H1 (cell line): ENCODE data around the gene EFCAB6. TPM values are rescaled to one million over a fixed set of nuclear protein-coding genes. Genes with fewer than 3 reads are reported as not detected.

Experiments
- CTCF ChIA-PET: fragments of 300-600 bp; sonication (Branson Sonifier 250); formaldehyde crosslinking; loops from one replicate; lab custom pipeline; 2021; ENCODE audit not compliant: partially characterized antibody; lab: Charles Lee
- POLR2A ChIA-PET: fragments of 300-600 bp; sonication (Branson Sonifier 250); formaldehyde crosslinking; loops from one replicate; lab custom pipeline; 2021; ENCODE audit warnings: inconsistent platforms; ENCODE audit not compliant: partially characterized antibody; lab: Charles Lee
- DNase-seq, 2 experiments: peaks; one replicate each; pipeline versions ENCODE4 v3.0.0 to v3.0.0-alpha.2; 2010 to 2022; ENCODE audit warnings: low spot score in 2 of 2, low read depth in 1 of 2, mixed read lengths in 1 of 2
- FAIRE-seq: peaks from 2 replicates; lab custom pipeline; 2011; peaks lifted over from hg19 to GRCh38; lab: Jason Lieb, UNC
- H2AFZ ChIP-seq: 2 replicates; pipeline ENCODE4 v1.8.1; 2012; ENCODE audit warnings: low read length, inconsistent platforms
- H2AK5ac ChIP-seq: 2 replicates; pipeline ENCODE4 v1.6.1; 2013; ENCODE audit warnings: low read depth, low read length
- H2BK120ac ChIP-seq: replicated peaks from 2 replicates; pipeline ENCODE3; 2013; ENCODE audit warnings: low read depth, low read length, inconsistent platforms
- H2BK12ac ChIP-seq: 2 replicates; pipeline ENCODE4 v1.6.1; 2013; ENCODE audit warnings: low read depth, low read length
- H2BK15ac ChIP-seq: 2 replicates; pipeline ENCODE4 v1.6.1; 2013; ENCODE audit warnings: low read length
- H2BK20ac ChIP-seq: 2 replicates; pipeline ENCODE4 v1.6.1; 2013; ENCODE audit warnings: low read length
- H2BK5ac ChIP-seq: 2 replicates; pipeline ENCODE4 v1.6.1; 2013; ENCODE audit warnings: low read depth, low read length
- H3K14ac ChIP-seq: 2 replicates; pipeline ENCODE4 v1.6.1; 2013; ENCODE audit warnings: inconsistent platforms; ENCODE audit not compliant: insufficient read length
- H3K18ac ChIP-seq: 2 replicates; pipeline ENCODE4 v1.6.1; 2013; ENCODE audit warnings: low read length; ENCODE audit errors: extremely low read depth
- H3K23ac ChIP-seq: 2 replicates; pipeline ENCODE4 v1.6.1; 2013; ENCODE audit warnings: inconsistent platforms; ENCODE audit not compliant: insufficient read length
- H3K23me2 ChIP-seq: 2 replicates; pipeline ENCODE4 v1.6.1; 2013; ENCODE audit warnings: low read depth, low read length
- H3K27ac ChIP-seq: 2 replicates; pipeline ENCODE4 v1.6.1; 2011; ENCODE audit warnings: low read depth, low read length, inconsistent platforms
- H3K27me3 ChIP-seq, 4 experiments: replicated peaks in 1 of 4; 1 replicate in 1 of 4; 2 replicates in 3 of 4; pipeline versions ENCODE4 v1.6.1 to v1.8.1; 2011 to 2013; ENCODE audit warnings: low read length in 3 of 4, mild to moderate bottlenecking in 3 of 4, inconsistent platforms in 2 of 4, mixed read lengths in 2 of 4, moderate library complexity in 1 of 4; ENCODE audit not compliant: control insufficient read depth in 3 of 4, insufficient read depth in 3 of 4; ENCODE audit errors: extremely low read depth in 1 of 4
- H3K36me3 ChIP-seq, 4 experiments: 2 replicates each; pipeline versions ENCODE4 v1.6.1 to v1.8.1; 2011 to 2013; ENCODE audit warnings: mild to moderate bottlenecking in 4 of 4, low read length in 3 of 4, moderate library complexity in 2 of 4, control low read depth in 1 of 4, inconsistent platforms in 1 of 4; ENCODE audit not compliant: insufficient read depth in 4 of 4, control insufficient read depth in 2 of 4
- H3K4ac ChIP-seq: replicated peaks from 2 replicates; pipeline ENCODE3; 2013; ENCODE audit warnings: low read length, low read depth, mixed read lengths, inconsistent platforms; ENCODE audit not compliant: insufficient read length
- H3K4me1 ChIP-seq, 4 experiments: replicated peaks in 1 of 4; 1 replicate in 1 of 4; 2 replicates in 3 of 4; pipeline versions ENCODE4 v1.6.1 to v1.8.1; 2011 to 2013; ENCODE audit warnings: low read length in 3 of 4, inconsistent platforms in 2 of 4, mixed read lengths in 1 of 4; ENCODE audit not compliant: insufficient read depth in 4 of 4, control insufficient read depth in 3 of 4
- H3K4me2 ChIP-seq, 2 experiments: 2 replicates each; pipeline versions ENCODE4 v1.6.1 to v1.8.1; 2011 to 2013; ENCODE audit warnings: low read depth in 2 of 2, low read length in 2 of 2, control low read depth in 1 of 2, inconsistent platforms in 1 of 2, mild to moderate bottlenecking in 1 of 2; ENCODE audit not compliant: insufficient read depth in 1 of 2
- H3K4me3 ChIP-seq, 4 experiments: fragments of 200-600, 300-600 bp in 1 of 4; sonication (generic), shearing (Covaris generic), sonication (Bioruptor Twin) in 1 of 4; 2 replicates each; pipeline versions ENCODE4 v1.5.1 to v1.8.1; 2011 to 2016; ENCODE audit warnings: low read length in 4 of 4, low read depth in 3 of 4, control low read depth in 2 of 4, inconsistent platforms in 2 of 4, mild to moderate bottlenecking in 2 of 4, mixed read lengths in 1 of 4, moderate library complexity in 1 of 4; ENCODE audit not compliant: insufficient read depth in 2 of 4; ENCODE audit errors: extremely low read depth in 1 of 4
- H3K56ac ChIP-seq: replicated peaks from 2 replicates; pipeline ENCODE3; 2013; ENCODE audit warnings: low read depth, mild to moderate bottlenecking, mixed read lengths, low read length, inconsistent platforms; ENCODE audit not compliant: insufficient read length
- H3K79me1 ChIP-seq: 2 replicates; pipeline ENCODE4 v1.6.1; 2013; ENCODE audit warnings: low read depth, low read length, control low read depth
- H3K79me2 ChIP-seq, 2 experiments: 2 replicates each; pipeline versions ENCODE4 v1.6.1 to v1.8.1; 2012 to 2013; ENCODE audit warnings: low read length in 2 of 2, mild to moderate bottlenecking in 2 of 2, inconsistent platforms in 1 of 2; ENCODE audit not compliant: insufficient read depth in 2 of 2, control insufficient read depth in 1 of 2
- H3K9ac ChIP-seq, 4 experiments: replicated peaks in 1 of 4; 1 replicate in 1 of 4; 2 replicates in 3 of 4; pipeline versions ENCODE4 v1.6.1 to v1.8.1; 2011 to 2013; ENCODE audit warnings: low read depth in 3 of 4, low read length in 3 of 4, control low read depth in 2 of 4, mild to moderate bottlenecking in 2 of 4, moderate library complexity in 2 of 4, inconsistent platforms in 1 of 4; ENCODE audit errors: extremely low read depth in 1 of 4
- H3K9me3 ChIP-seq, 2 experiments: 2 replicates each; pipeline versions ENCODE4 v1.6.1 to v1.8.1; 2012 to 2013; ENCODE audit warnings: mild to moderate bottlenecking in 2 of 2, moderate library complexity in 2 of 2, control low read depth in 1 of 2, inconsistent platforms in 1 of 2, low read depth in 1 of 2, low read length in 1 of 2, mixed read lengths in 1 of 2; ENCODE audit not compliant: insufficient read depth in 2 of 2
- H4K20me1 ChIP-seq, 2 experiments: replicated peaks in 1 of 2; 2 replicates each; pipeline versions ENCODE3 to v1.8.1; 2011 to 2013; ENCODE audit warnings: inconsistent platforms in 2 of 2, low read length in 2 of 2, mild to moderate bottlenecking in 1 of 2; ENCODE audit not compliant: insufficient read depth in 2 of 2, control insufficient read depth in 1 of 2
- H4K5ac ChIP-seq: 2 replicates; pipeline ENCODE4 v1.6.1; 2013; ENCODE audit warnings: low read length, low read depth, mixed read lengths, inconsistent platforms; ENCODE audit not compliant: insufficient read length
- H4K8ac ChIP-seq: 2 replicates; pipeline ENCODE4 v1.8.0; 2013; ENCODE audit warnings: mild to moderate bottlenecking, moderate library complexity, low read length, inconsistent platforms; ENCODE audit not compliant: insufficient read depth; ENCODE audit errors: extremely low read depth
- H4K91ac ChIP-seq: replicated peaks from 2 replicates; pipeline ENCODE3; 2013; ENCODE audit warnings: low read length, mixed read lengths, inconsistent platforms; ENCODE audit not compliant: insufficient read length
- GTF2F1 ChIP-seq: IDR thresholded peaks from 2 replicates; pipeline ENCODE4 v1.6.1; 2012; ENCODE audit warnings: low read depth, low read length, improper control_type of control experiment, borderline replicate concordance
- MAFK ChIP-seq: IDR thresholded peaks from 2 replicates; pipeline ENCODE4 v1.6.1; 2012; ENCODE audit warnings: low read depth, mild to moderate bottlenecking, improper control_type of control experiment, low read length
- MAX ChIP-seq: IDR thresholded peaks from 2 replicates; pipeline ENCODE4 v1.6.1; 2012; ENCODE audit warnings: inconsistent platforms
- SIX5 ChIP-seq: IDR thresholded peaks from 2 replicates; pipeline ENCODE4 v1.6.1; 2011; ENCODE audit warnings: mild to moderate bottlenecking, low read depth, low read length
- SP4 ChIP-seq: IDR thresholded peaks from 2 replicates; pipeline ENCODE4 v1.6.1; 2012; ENCODE audit warnings: low read length, inconsistent platforms
- ZNF274 ChIP-seq: IDR thresholded peaks from 2 replicates; pipeline ENCODE4 v1.7.0; 2012; ENCODE audit warnings: low read length, borderline replicate concordance; ENCODE audit errors: extremely low read depth
- WGBS, 2 experiments: shearing (Covaris generic) in 1 of 2; methylation state at CpG; one replicate each; pipeline versions ENCODE4 v1.1.6 to v1.1.7; 2013 to 2015; ENCODE audit warnings: low lambda C conversion rate in 2 of 2, mixed read lengths in 2 of 2, inconsistent platforms in 1 of 2, low coverage in 1 of 2, missing lambda C conversion rate in 1 of 2; ENCODE audit not compliant: insufficient replicate concordance in 2 of 2, insufficient coverage in 1 of 2, insufficient read length in 1 of 2; ENCODE audit errors: extremely low coverage in 1 of 2, missing lambda C conversion rate in 1 of 2; 5-methylcytosine and 5-hydroxymethylcytosine counted together
- polyA plus RNA-seq, 7 experiments: library from polyadenylated mRNA; depleted of rRNA in 3 of 7; stranded (reverse) in 5 of 7; unstranded in 2 of 7; fragments of >200 nt in 5 of 7; fragments of 200-250 nt in 2 of 7; gene quantifications; 1 replicate in 5 of 7; 2 replicates in 1 of 7; 4 replicates in 1 of 7; pipeline versions ENCODE4 v1.2.1 to v1.2.3, GENCODE V29; 2011 to 2013; ENCODE audit warnings: missing spikeins in 2 of 7, mixed read lengths in 2 of 7
- total RNA-seq: library from RNA; stranded (reverse); fragmentation: NEBNext Ultra II Directional; extraction: Animal tissue kit (Norgen Biotek cat#: 25700); gene quantifications from 2 replicates; pipeline ENCODE4 v1.2.1, GENCODE V29; 2021

Gene EFCAB6
- total and polyA plus RNA-seq, 2 of the 8 experiments (the other 6 are each of a cell fraction or from before 2014, with no cell fraction given), result 0.32 to 1.7 TPM

- H3K23me2 ChIP-seq, result peaks cover 6% of the 10 kb centered on the region
- peaks cover 0 to 13% (median 5%) of the 10 kb centered on the region in 4 experiments; a peak in 6 of 7 replicates for H3K4me1 ChIP-seq
- no peak overlapping the region for H3K56ac ChIP-seq
- H4K20me1 ChIP-seq, result no peaks in the 10 kb centered on the region
- no peak for TF ChIP-seq SP4
- TF ChIP-seq MAX, result no peak
- TF ChIP-seq MAFK, result no peak
- TF ChIP-seq SIX5, result no peak
- no peak for TF ChIP-seq GTF2F1
- no peak for TF ChIP-seq ZNF274
- H2BK15ac ChIP-seq, result no peak overlapping the region
- H3K4me2 ChIP-seq, result no peak overlapping the region
- WGBS, 2 experiments, result 87% methylated on average over 3 of the region's 5 CpGs; no CpG with 5 or more reads in 1 of the 2 experiments
- no peak overlapping the region for H2AFZ ChIP-seq
- H3K27ac ChIP-seq, result no peak overlapping the region
- peaks cover 5% of the 10 kb centered on the region; the same call in 1 of the 2 replicates for H3K79me1 ChIP-seq
- H2BK12ac ChIP-seq, result no peak overlapping the region
- DNase-seq (no peak), FAIRE-seq (no peak)
- no peak overlapping the region for H2BK120ac ChIP-seq
- ChIA-PET CTCF (interaction anchor here (0.8 kb wide), 1 partner anchor 94 kb away, joined by 3 read pairs; no protein-coding TSS in a partner anchor), POLR2A (no interaction called here)
- H2BK5ac ChIP-seq, result no peak overlapping the region
- H4K91ac ChIP-seq, result no peak overlapping the region
- no peak overlapping the region for H2AK5ac ChIP-seq
- H3K18ac ChIP-seq, result no peak overlapping the region
- no peak overlapping the region for H3K23ac ChIP-seq
- H3K9me3 ChIP-seq, result no peaks in the 10 kb centered on the region
- no peaks in the 10 kb centered on the region for H3K36me3 ChIP-seq
- H3K27me3 ChIP-seq, result no peaks in the 10 kb centered on the region
- no peaks in the 10 kb centered on the region for H3K79me2 ChIP-seq
- no peak overlapping the region for H3K9ac ChIP-seq
- no peak overlapping the region for H3K4ac ChIP-seq
- no peak overlapping the region for H4K5ac ChIP-seq
- no peak overlapping the region for H3K14ac ChIP-seq
- H3K4me3 ChIP-seq, result no peak overlapping the region
- H4K8ac ChIP-seq, result no peak overlapping the region
- H2BK20ac ChIP-seq, result no peak overlapping the region
Observed at GRCh38 chr22:43814264-43814663, 2.2 kb upstream of the EFCAB6 start.
